Measurements from ENCODE around the gene NECTIN4. TPM values are rescaled to one million over a fixed set of nuclear protein-coding genes. Genes with fewer than 3 reads are reported as not detected.
"Not testable (repeated sequence)": the region's sequence is repeated elsewhere in the genome, so short reads cannot be mapped to it uniquely, and the experiment has no call there.

Gene NECTIN4
- total RNA-seq, 2 donors from 2014 or later = 0.16 TPM; not detected in 1

DNA sequence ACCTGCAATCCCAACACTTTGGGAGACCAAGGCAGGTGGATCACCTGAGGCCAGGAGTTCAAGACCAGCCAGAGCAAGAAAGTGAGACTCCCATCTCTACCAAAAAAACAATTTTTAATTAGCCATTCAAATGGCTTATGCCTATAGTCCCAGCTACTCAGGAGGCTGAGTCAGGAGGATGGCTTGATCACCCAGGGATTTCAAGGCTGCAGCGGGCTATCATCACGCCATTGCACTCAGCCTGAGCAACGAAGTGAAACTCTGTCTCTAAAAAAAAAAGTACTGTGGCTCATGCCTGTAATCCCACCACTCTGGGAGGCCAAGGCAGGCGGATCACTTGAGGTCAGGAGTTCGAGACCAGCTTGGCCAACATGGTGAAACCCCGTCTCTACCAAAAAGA lies 26.6 kb upstream of the NECTIN4 start:
- peaks cover 39 to 44% of the 10 kb centered on the region in 2 donors for H3K36me3 Mint-ChIP-seq
- not testable (repeated sequence) for ATAC-seq

GRCh38 chr1:161115132-161115711 lies 25.9 kb upstream of the NECTIN4 start:
- Mint-ChIP-seq H3K27ac (peak overlapping the region; percentile 70 to 99), H3K9me3 (no peaks in the 10 kb centered on the region), H3K36me3 (peaks cover 34 to 41% of the 10 kb centered on the region in 2 donors)
- peak; percentile 75 to 80 for ATAC-seq
- DNase-seq (ENCODE audit: low spot score in 2 of 2) = peak; percentile 51 to 75

More for the DNA sequence above, 26.6 kb upstream of the NECTIN4 start:
- H3K27ac Mint-ChIP-seq = peak overlapping the region; percentile 70 to 99
- H3K9me3 Mint-ChIP-seq; DNase-seq (ENCODE audit: low spot score in 2 of 2): not testable (repeated sequence)

- peaks cover 27 to 36% of the 10 kb centered on the region in 2 donors for H3K36me3 Mint-ChIP-seq
- peak overlapping the region; percentile 70 to 99 for H3K27ac Mint-ChIP-seq
- no peak for DNase-seq (ENCODE audit: low spot score in 2 of 2)
- no peaks in the 10 kb centered on the region for H3K9me3 Mint-ChIP-seq
- no peak for ATAC-seq
Measured at GRCh38 chr1:161114556-161114955, 25.2 kb upstream of the NECTIN4 start.

DNA sequence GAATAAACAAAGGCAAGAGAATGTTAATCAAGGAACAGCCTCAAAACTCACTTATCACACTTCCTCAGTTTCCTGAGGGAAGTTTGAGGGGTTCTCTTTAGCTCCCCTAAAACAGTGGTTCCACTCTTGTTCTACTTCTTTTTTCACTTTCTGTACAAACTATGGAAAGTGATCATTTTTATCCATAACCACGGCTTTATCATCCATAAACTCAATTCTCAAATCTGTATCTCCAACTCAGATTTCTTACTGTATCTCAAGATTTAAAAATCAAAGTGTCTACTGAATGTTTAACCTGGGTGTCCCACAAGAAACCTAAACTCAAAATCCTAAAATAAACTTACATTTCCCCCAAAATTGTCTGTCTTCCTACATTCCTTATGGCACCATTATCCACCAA lies 24.6 kb upstream of the NECTIN4 start:
- H3K27ac Mint-ChIP-seq = peak overlapping the region; percentile 44 to 99
- ATAC-seq = no peak
- H3K9me3 Mint-ChIP-seq = no peaks in the 10 kb centered on the region
- no peak for DNase-seq (ENCODE audit: low spot score in 2 of 2)
- H3K36me3 Mint-ChIP-seq = peaks cover 23 to 37% of the 10 kb centered on the region in 2 donors

- Mint-ChIP-seq H3K36me3 (peaks cover 10 to 29% of the 10 kb centered on the region in 2 donors), H3K27ac (peak overlapping the region in 1 of 2 donors; percentile 50), H3K9me3 (peaks cover 0 to under 1% of the 10 kb centered on the region in 2 donors)
- ATAC-seq (no peak), DNase-seq (ENCODE audit: low spot score in 2 of 2) (no peak)
Measured at GRCh38 chr1:161111527-161111926, 22.2 kb upstream of the NECTIN4 start.

- Mint-ChIP-seq H3K36me3 (peaks cover 15 to 29% of the 10 kb centered on the region in 2 donors), H3K9me3 (peaks cover 0 to 5% of the 10 kb centered on the region in 2 donors), H3K27ac (peak overlapping the region in 1 of 2 donors; percentile 50)
- DNase-seq (ENCODE audit: low spot score in 2 of 2) = no peak
- no peak for ATAC-seq
Measured at GRCh38 chr1:161111117-161111516, 21.8 kb upstream of the NECTIN4 start.

DNA sequence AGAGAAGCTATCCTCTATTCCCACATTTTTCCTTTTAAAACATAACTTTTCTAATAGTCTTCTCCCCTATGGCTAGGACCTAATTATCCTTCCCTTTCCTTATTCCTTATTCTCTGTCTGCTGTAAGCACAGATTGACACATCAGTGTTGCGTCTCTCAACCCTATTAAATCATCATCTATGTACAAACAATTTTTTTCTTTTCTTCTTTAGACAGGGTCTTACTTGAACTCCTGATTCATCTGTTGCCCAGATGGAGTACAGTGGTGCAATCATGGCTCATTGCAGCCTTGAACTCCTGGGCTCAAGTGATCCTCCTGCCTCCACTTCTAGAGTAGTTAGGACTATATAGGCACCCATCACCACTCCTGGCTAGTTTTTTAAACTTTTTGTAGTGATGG lies 17.1 kb upstream of the NECTIN4 start:
- ATAC-seq = no peak
- H3K27ac Mint-ChIP-seq = peak overlapping the region in 1 of 2 donors; percentile 24
- H3K9me3 Mint-ChIP-seq = peaks cover 0 to 5% of the 10 kb centered on the region in 2 donors
- DNase-seq (ENCODE audit: low spot score in 2 of 2) = no peak
- peaks cover 17 to 20% of the 10 kb centered on the region in 2 donors for H3K36me3 Mint-ChIP-seq

- no peak for DNase-seq (ENCODE audit: low spot score in 2 of 2)
- Mint-ChIP-seq H3K27ac (no peak overlapping the region), H3K36me3 (peaks cover 4 to 6% of the 10 kb centered on the region in 2 donors), H3K9me3 (no peaks in the 10 kb centered on the region)
- ATAC-seq = no peak
Measured at GRCh38 chr1:161100556-161100955, 11.2 kb upstream of the NECTIN4 start.

GRCh38 chr1:161099090-161099802 lies 9.9 kb upstream of the NECTIN4 start:
- Mint-ChIP-seq H3K9me3 (no peaks in the 10 kb centered on the region), H3K36me3 (peaks cover 4 to 6% of the 10 kb centered on the region in 2 donors), H3K27ac (peak overlapping the region in 1 of 2 donors; percentile 22)
- ATAC-seq (no peak), DNase-seq (ENCODE audit: low spot score in 2 of 2) (no peak)

- DNase-seq (ENCODE audit: low spot score in 2 of 2) = peak; percentile 63 to 71
- Mint-ChIP-seq H3K9me3 (no peaks in the 10 kb centered on the region), H3K36me3 (peaks cover 4 to 6% of the 10 kb centered on the region in 2 donors), H3K27ac (peak within 1 kb of the TSS; percentile 75 to 96)
- peak; percentile 45 to 88 for ATAC-seq
Measured at GRCh38 chr1:161098210-161099068, 9.1 kb upstream of the NECTIN4 start, which contains the start of gene KLHDC9. Gene KLHDC9, plus strand, starts transcription at chr1:161098361. Its CDS starts 175 bp downstream, at chr1:161098536.

- DNase-seq (ENCODE audit: low spot score in 2 of 2) = no peak
- Mint-ChIP-seq H3K27ac (no peak overlapping the region), H3K36me3 (peaks cover 0 to 6% of the 10 kb centered on the region in 2 donors), H3K9me3 (no peaks in the 10 kb centered on the region)
- no peak for ATAC-seq
Measured at GRCh38 chr1:161096530-161096929, 7.2 kb upstream of the NECTIN4 start.

DNA sequence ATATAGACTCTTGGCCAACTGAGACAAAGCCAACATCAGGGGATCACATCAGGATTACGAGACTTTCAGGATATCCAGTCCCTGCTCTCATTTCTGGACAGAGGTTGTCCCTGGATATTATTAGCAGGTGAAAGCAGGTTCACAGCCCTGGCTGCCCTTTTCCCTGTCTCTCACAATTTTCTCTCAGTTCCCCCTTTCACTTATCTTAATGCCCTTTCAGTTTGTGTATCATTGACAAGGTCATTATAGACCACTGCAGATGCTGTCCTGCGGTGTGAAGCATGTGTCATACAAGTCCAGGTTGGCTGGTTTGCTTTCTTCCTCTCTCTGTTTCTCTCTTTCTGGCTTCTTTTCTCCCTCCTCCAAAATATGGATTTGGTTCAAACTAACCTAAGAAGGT lies 6.7 kb upstream of the NECTIN4 start:
- DNase-seq (ENCODE audit: low spot score in 2 of 2) (no peak), ATAC-seq (no peak)
- Mint-ChIP-seq H3K36me3 (peaks cover 0 to 6% of the 10 kb centered on the region in 2 donors), H3K9me3 (no peaks in the 10 kb centered on the region), H3K27ac (no peak overlapping the region)

DNA sequence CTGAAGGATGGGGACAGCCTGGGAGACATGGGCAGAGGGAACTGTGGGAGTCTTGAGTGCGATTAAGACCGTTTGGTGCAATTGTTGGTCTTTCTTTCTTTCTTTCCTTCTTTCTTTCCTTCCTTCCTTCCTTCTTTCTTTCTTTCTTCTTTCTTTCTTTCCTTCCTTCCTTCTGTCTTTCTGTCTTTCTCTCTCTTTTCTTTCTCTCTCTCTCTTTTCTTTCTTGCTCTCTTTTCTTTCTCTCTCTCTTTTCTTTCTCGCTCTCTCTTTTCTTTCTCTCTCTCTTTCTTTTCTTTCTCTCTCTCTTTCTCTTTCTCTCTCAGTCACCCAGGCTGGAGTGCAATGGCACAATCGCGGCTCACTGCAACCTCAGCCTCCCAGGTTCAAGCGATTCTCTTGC lies 5.9 kb upstream of the NECTIN4 start:
- Mint-ChIP-seq H3K27ac (no peak overlapping the region), H3K36me3 (peaks cover 0 to 6% of the 10 kb centered on the region in 2 donors), H3K9me3 (no peaks in the 10 kb centered on the region)
- ATAC-seq (no peak), DNase-seq (ENCODE audit: low spot score in 2 of 2) (no peak)

DNA sequence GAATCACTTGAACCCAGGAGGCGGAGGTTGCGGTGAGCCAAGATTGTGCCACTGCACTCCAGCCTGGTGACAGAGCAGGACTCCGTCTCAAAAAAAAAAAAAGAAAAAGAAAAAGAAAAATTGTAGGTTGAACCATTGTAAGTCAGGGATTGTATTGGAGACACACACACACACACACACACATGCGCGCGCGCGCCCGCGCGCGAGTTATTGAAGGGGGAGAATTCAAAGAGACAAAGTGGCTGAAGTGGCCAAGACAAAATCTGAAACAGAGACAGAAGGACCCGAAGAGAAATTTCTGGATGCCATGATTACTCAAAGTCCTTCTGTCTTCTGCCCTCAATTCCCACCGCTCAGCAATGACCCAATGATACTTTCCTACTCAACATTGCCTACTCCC lies 5.1 kb upstream of the NECTIN4 start:
- no peak overlapping the region for H3K27ac Mint-ChIP-seq
- ATAC-seq (no peak), DNase-seq (ENCODE audit: low spot score in 2 of 2) (no peak)
- H3K36me3 Mint-ChIP-seq = peaks cover 0 to 6% of the 10 kb centered on the region in 2 donors
- H3K9me3 Mint-ChIP-seq = no peaks in the 10 kb centered on the region

- Mint-ChIP-seq H3K9me3 (no peaks in the 10 kb centered on the region), H3K27ac (no peak overlapping the region), H3K36me3 (no peaks in the 10 kb centered on the region)
- DNase-seq (ENCODE audit: low spot score in 2 of 2) = peak; percentile 35 to 63
- peak; percentile 91 to 99 for ATAC-seq
Measured at GRCh38 chr1:161092621-161093028, 3.3 kb upstream of the NECTIN4 start.

DNA sequence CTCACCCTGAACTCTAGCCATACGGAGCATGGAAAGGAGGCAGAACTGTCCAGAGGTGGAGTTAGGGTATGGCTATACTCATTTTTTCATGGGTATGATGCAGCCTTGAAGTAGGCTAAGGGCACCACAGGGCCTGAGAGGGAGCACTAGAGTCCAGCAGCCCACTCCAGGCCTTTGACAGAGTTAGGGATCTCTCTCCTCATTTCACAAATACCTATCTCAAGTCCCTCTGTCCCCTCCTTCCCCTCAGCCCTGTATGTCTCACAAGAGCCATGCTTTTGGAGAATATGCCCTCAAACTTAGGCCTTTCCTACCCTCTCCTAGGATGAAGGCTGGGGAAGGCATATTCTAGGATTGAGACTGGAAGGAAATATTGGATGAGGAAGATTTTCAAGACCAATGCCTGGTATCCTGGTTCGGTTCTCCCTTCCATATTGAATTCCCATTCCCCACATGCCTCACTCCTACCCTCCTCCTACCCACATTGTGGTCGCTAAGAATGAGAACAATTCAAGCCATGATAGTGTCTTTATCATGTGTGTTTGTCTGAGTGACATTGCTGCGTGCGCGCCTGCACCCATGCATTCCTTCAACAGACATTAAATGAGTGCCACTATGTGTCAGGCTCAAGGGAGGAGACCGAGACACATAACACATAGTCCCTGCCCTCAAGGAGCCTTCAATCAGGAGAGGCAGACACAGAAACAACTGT lies 2.6 kb upstream of the NECTIN4 start:
- no peak for DNase-seq (ENCODE audit: low spot score in 2 of 2)
- no peaks in the 10 kb centered on the region for H3K36me3 Mint-ChIP-seq
- H3K27ac Mint-ChIP-seq = no peak overlapping the region
- ATAC-seq = peak in 1 of 2 donors; percentile 17
- no peaks in the 10 kb centered on the region for H3K9me3 Mint-ChIP-seq
